Caco-2 (cell line): ENCODE results near the gene ABCC4. TPM values are rescaled to one million over a fixed set of nuclear protein-coding genes. Genes with fewer than 3 reads are reported as not detected.

ENCODE experiments used
- BruUV-seq: library from RNA; stranded (reverse); fragments of 400-500 nt; replicated peaks from 2 replicates; lab custom pipeline; 2021; lab: Mats Ljungman, UMichigan
- CTCF ChIA-PET: fragments of 300-600 bp; sonication (Branson Sonifier 250); formaldehyde crosslinking; loops from one replicate; lab custom pipeline; 2022; ENCODE audit warnings: antibody characterized with exemption; lab: Charles Lee
- POLR2A ChIA-PET: fragments of 300-600 bp; sonication (Branson Sonifier 250); formaldehyde crosslinking; loops from one replicate; lab custom pipeline; 2022; ENCODE audit warnings: antibody characterized with exemption; lab: Charles Lee
- DNase-seq, 2 experiments: peaks; one replicate each; pipeline versions ENCODE4 v3.0.0 to v3.0.0-alpha.2; 2020 to 2022
- H3K27me3 ChIP-seq: replicated peaks from 2 replicates; pipeline ENCODE4 v1.6.0; 2011; ENCODE audit warnings: low read length; ENCODE audit not compliant: control insufficient read depth, insufficient read depth
- H3K36me3 ChIP-seq: 2 replicates; pipeline ENCODE4 v1.5.1; 2011; ENCODE audit warnings: low read length; ENCODE audit not compliant: control insufficient read depth, insufficient read depth
- H3K4me1 ChIP-seq: fragments of 250-450 bp; sonication (Bioruptor Pico); 2 replicates; pipeline ENCODE4 v1.5.1; 2020; ENCODE audit warnings: mild to moderate bottlenecking
- H3K4me3 ChIP-seq: 2 replicates; pipeline ENCODE4 v1.5.1; 2011; ENCODE audit warnings: low read depth, mild to moderate bottlenecking, control low read depth, low read length
- H3K9me3 ChIP-seq: fragments of 250-450 bp; sonication (Bioruptor Pico); 2 replicates; pipeline ENCODE4 v1.5.1; 2020; ENCODE audit warnings: mild to moderate bottlenecking, moderate library complexity
- H3K27ac Mint-ChIP-seq: one replicate; pipeline ENCODE4 v1.8.0; 2022; ENCODE audit warnings: mixed read lengths; ENCODE audit not compliant: unreplicated experiment
- H3K27me3 Mint-ChIP-seq: one replicate; pipeline ENCODE4 v1.8.0; 2022; ENCODE audit warnings: mixed read lengths; ENCODE audit not compliant: insufficient read depth, unreplicated experiment
- H3K36me3 Mint-ChIP-seq: one replicate; pipeline ENCODE4 v1.8.0; 2022; ENCODE audit warnings: mild to moderate bottlenecking, mixed read lengths; ENCODE audit not compliant: insufficient read depth, unreplicated experiment
- H3K4me1 Mint-ChIP-seq: one replicate; pipeline ENCODE4 v1.8.0; 2022; ENCODE audit warnings: low read depth, mixed read lengths; ENCODE audit not compliant: unreplicated experiment
- H3K4me3 Mint-ChIP-seq: one replicate; pipeline ENCODE4 v1.8.0; 2022; ENCODE audit warnings: mild to moderate bottlenecking, moderate library complexity, mixed read lengths; ENCODE audit not compliant: unreplicated experiment
- H3K9me3 Mint-ChIP-seq: one replicate; pipeline ENCODE4 v1.8.0; 2022; ENCODE audit warnings: mixed read lengths; ENCODE audit not compliant: unreplicated experiment
- CTCF ChIP-seq, 2 experiments: fragments of 200-600 bp in 1 of 2; IDR thresholded peaks; 1 replicate in 1 of 2; 2 replicates in 1 of 2; pipeline versions ENCODE4 v1.5.1 to v1.8.0; 2011 to 2022; ENCODE audit warnings: antibody characterized with exemption in 1 of 2, control low read depth in 1 of 2, inconsistent platforms in 1 of 2, low read depth in 1 of 2, low read length in 1 of 2, mild to moderate bottlenecking in 1 of 2, moderate library complexity in 1 of 2; ENCODE audit not compliant: insufficient read depth in 1 of 2, severe bottlenecking in 1 of 2, unreplicated experiment in 1 of 2
- intact Hi-C: fragments of 100-400 bp; cut with micrococcal nuclease; formaldehyde crosslinking; loops from one replicate; pipeline ENCODE4 v1.10.0; 2022; ENCODE audit not compliant: unreplicated experiment
- total RNA-seq: library from RNA; stranded (reverse); gene quantifications from 2 replicates; pipeline ENCODE4 v1.2.3, GENCODE V29; 2022

ABCC4 gene
- total RNA-seq, 1 experiment from 2014 or later: 51.9 TPM

- DNase-seq: peak; percentile 49 to 53
- POLR2A ChIA-PET: no interaction called here
Measured at GRCh38 chr13:95267662-95268342, 33.4 kb downstream of the ABCC4 start.

GRCh38 chr13:95264225-95264624, 37.0 kb downstream of the ABCC4 start:
- Mint-ChIP-seq H3K27ac (no peak overlapping the region), H3K4me3 (no peak overlapping the region), H3K27me3 (no peaks in the 10 kb centered on the region), H3K9me3 (no peaks in the 10 kb centered on the region), H3K36me3 (peaks cover 59% of the 10 kb centered on the region), H3K4me1 (peaks cover 36% of the 10 kb centered on the region)
- Histone ChIP-seq H3K4me3 (no peak overlapping the region), H3K36me3 (peaks cover 1% of the 10 kb centered on the region), H3K27me3 (no peaks in the 10 kb centered on the region), H3K4me1 (peaks cover 46% of the 10 kb centered on the region), H3K9me3 (no peaks in the 10 kb centered on the region)
- POLR2A ChIA-PET: no interaction called here
- CTCF ChIA-PET: no interaction called here
- no peak for TF ChIP-seq CTCF (IDR thresholded peaks at IDR 0.05; ENCODE audit: insufficient read depth in 1 of 2, low read depth in 1 of 2, low read length in 1 of 2, severe bottlenecking in 1 of 2, unreplicated experiment in 1 of 2)
- no peak for DNase-seq
- no TSS peak for BruUV-seq
- intact Hi-C loops: no loop called here

More at GRCh38 chr13:95267662-95268342, 33.4 kb downstream of the ABCC4 start:
- Mint-ChIP-seq H3K27me3 (no peaks in the 10 kb centered on the region), H3K9me3 (no peaks in the 10 kb centered on the region), H3K4me1 (peaks cover 38% of the 10 kb centered on the region), H3K4me3 (peak overlapping the region; percentile 51), H3K27ac (peak overlapping the region; percentile 69), H3K36me3 (peaks cover 46% of the 10 kb centered on the region)
- H3K9me3 ChIP-seq: no peaks in the 10 kb centered on the region
- intact Hi-C loops: loop anchor here (1.0 kb wide), 2 partner anchors 7 to 10 kb away; no protein-coding TSS in a partner anchor
- H3K4me1 ChIP-seq: peaks cover 42% of the 10 kb centered on the region
- H3K4me3 ChIP-seq: no peak overlapping the region
- no TSS peak for BruUV-seq
- no peaks in the 10 kb centered on the region for H3K27me3 ChIP-seq
- TF ChIP-seq CTCF (IDR thresholded peaks at IDR 0.05; ENCODE audit: insufficient read depth in 1 of 2, low read depth in 1 of 2, low read length in 1 of 2, severe bottlenecking in 1 of 2, unreplicated experiment in 1 of 2): no peak
- CTCF ChIA-PET: no interaction called here
- H3K36me3 ChIP-seq: peaks cover 1% of the 10 kb centered on the region

GRCh38 chr13:95262837-95263384, 38.3 kb downstream of the ABCC4 start:
- DNase-seq: no peak
- peaks cover 7% of the 10 kb centered on the region for H3K9me3 ChIP-seq
- Mint-ChIP-seq H3K27me3 (no peaks in the 10 kb centered on the region), H3K9me3 (peaks cover 8% of the 10 kb centered on the region), H3K4me1 (peaks cover 34% of the 10 kb centered on the region), H3K27ac (no peak overlapping the region), H3K36me3 (peaks cover 66% of the 10 kb centered on the region), H3K4me3 (no peak overlapping the region)
- TF ChIP-seq CTCF (IDR thresholded peaks at IDR 0.05; ENCODE audit: insufficient read depth in 1 of 2, low read depth in 1 of 2, low read length in 1 of 2, severe bottlenecking in 1 of 2, unreplicated experiment in 1 of 2): no peak
- no peaks in the 10 kb centered on the region for H3K27me3 ChIP-seq
- POLR2A ChIA-PET: no interaction called here
- intact Hi-C loops: no loop called here
- H3K4me3 ChIP-seq: no peak overlapping the region
- CTCF ChIA-PET: interaction anchor here (0.7 kb wide), 1 partner anchor 74 kb away, joined by 3 read pairs; no protein-coding TSS in a partner anchor
- peaks cover 53% of the 10 kb centered on the region for H3K4me1 ChIP-seq
- peaks cover 1% of the 10 kb centered on the region for H3K36me3 ChIP-seq
- BruUV-seq: no TSS peak
